HG03342 (cell line): Measurements from ENCODE around the gene PRDM16.

Source experiments
- ATAC-seq: cut with Tn5 transposase; IDR thresholded peaks from one replicate; pipeline ENCODE4 v1.9.1; 2021; ENCODE audit warnings: mild to moderate bottlenecking, moderate library complexity; ENCODE audit not compliant: unreplicated experiment

PRDM16 gene

DNA sequence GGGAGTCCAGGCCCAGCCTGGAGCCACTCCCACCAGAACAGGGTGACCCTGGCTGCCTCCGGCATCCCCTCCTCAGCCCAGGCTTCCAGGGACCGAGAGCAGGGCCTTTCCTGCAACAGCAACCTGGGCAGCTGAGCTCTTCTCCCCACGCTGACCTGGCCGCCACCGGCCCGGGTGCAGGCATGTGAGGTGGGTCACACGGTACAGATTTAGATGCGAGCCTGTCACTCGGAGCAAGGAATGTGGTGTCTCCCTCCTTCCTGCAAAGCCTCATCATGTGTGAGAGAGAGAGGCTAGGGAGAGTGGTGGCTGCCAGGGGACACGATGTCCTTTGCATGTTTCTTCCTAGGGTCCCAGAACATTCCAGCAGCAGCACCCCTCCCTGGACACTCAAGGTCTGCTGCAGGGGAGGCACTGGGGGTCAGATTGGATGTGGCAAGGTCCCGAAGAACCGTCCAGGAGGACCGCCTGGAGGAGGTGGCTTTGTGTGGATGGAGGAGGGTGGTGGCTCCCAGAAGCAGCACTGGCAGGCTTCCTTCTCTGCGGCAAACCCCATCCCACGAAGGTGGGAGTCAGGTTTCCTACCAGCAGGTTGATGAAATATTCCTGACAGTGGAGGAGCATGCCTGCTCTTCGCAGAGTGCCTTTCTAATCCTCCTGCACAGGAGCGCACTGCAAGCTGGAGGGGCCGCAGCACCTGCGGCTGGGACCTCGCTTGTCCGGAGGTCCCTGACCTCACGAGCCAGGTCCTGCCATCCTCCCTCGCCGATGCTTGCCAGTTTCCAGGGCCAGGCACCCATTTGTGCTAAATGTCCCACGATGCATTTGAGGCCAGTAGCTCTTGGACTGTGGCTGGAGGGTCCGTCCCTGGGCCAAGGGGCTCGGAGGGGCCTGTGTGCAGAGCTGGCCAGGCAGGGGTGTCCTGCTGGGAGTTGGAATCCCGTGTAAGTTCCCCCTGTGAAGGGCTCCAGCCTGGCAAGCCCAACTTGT, 68.4 kb downstream of the PRDM16 start:
- ATAC-seq, result no peak

- no peak for ATAC-seq
Measured at GRCh38 chr1:3138623-3139151, 69.7 kb downstream of the PRDM16 start.

- ATAC-seq, result no peak
Measured at GRCh38 chr1:3139451-3139852, 70.4 kb downstream of the PRDM16 start.

DNA sequence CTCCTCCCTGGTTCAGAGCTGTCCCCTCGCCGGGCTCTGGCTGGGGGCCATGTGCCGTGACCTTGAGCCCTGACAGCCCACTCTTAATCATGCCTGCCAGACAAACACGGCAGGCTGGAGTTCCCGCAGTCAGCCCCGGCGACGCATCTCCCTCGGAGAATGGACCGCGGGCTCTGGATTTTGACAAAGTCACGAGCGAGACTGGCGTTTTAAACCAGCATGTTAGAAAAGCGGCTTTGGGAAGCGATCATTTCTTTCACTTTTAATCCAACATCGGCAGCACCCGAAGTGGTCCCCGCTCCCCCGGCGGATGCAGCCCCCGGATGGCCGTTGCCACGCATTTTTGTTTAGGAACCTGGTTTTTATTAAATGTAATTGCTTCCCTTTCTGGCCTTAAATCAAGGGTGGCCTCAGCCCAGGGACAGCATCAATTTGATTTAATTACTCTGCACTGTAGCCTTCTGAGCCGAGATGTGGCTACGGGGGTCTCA, 70.9 kb downstream of the PRDM16 start:
- ATAC-seq, result no peak

- no peak for ATAC-seq
Measured at GRCh38 chr1:3140437-3140836, 71.4 kb downstream of the PRDM16 start.

DNA sequence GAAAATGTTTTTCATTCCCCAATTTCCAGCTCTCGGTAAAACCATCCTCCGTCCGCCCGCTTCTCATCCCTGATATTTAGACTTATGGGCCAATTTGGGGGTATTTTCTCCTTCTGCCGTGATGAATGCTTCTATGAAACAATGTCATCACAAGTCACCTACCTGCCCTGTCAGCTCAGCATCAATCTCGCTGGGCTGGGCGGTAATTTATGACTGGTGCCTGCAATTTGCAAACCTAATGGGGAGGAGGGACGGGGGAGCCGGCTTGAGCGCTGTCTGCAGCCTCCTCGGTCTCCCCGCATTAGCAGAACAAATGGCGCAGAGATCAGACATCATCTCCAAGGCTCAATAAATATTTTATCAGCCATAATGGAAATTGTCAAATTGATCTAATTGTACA, 72.1 kb downstream of the PRDM16 start:
- no peak for ATAC-seq

- no peak for ATAC-seq
Measured at GRCh38 chr1:3141836-3142235, 72.8 kb downstream of the PRDM16 start.

DNA sequence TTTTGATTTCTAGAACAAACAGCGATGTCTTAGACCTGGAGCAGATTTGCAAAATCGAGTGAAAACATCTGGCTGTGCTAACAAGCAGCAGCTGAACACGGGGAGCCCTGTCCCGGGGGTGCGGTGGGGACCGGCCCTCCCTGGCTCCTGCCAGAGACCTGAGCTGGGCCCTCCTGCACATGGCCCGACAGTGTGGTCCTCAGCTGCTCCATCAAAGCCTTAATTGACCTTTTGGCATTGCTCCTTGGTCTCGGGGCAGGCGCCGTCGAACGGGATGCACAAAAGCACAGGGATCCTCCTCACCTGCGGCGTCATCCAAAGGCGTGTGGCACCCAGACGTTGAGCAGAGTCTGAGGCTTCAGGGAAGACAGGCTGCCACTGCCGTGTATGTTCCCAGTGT, 73.2 kb downstream of the PRDM16 start:
- no peak for ATAC-seq

GRCh38 chr1:3142751-3143150, 73.7 kb downstream of the PRDM16 start:
- no peak for ATAC-seq

- ATAC-seq, result no peak
Measured at GRCh38 chr1:3145532-3146325, 76.7 kb downstream of the PRDM16 start.

DNA sequence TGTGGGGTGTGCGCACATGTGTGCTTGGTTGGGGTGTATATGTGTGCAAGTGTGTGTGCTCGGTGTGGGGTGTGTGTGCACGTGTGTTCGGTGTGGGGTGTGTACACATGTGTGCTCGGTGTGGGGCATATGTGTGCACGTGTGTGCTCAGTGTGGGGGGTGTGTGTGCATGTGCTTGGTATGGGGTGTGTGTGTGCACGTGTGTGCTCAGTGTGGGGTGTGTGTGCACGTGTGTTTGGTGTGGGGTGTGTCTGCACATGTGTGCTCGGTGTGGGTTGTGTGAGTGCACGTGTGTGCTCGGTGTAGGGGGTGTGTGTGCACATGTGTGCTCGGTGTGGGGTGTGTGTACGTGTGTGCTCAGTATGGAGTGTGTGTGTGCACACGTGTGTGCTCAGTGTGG, 77.5 kb downstream of the PRDM16 start:
- ATAC-seq, result no peak

- no peak for ATAC-seq
Measured at GRCh38 chr1:3146907-3147306, 77.9 kb downstream of the PRDM16 start.

GRCh38 chr1:3148171-3148570, 79.2 kb downstream of the PRDM16 start:
- no peak for ATAC-seq

- ATAC-seq, result no peak
Measured at GRCh38 chr1:3149277-3149676, 80.3 kb downstream of the PRDM16 start.

- ATAC-seq, result no peak
Measured at GRCh38 chr1:3151456-3151855, 82.5 kb downstream of the PRDM16 start.

- ATAC-seq, result no peak
Measured at GRCh38 chr1:3152143-3152542, 83.1 kb downstream of the PRDM16 start.

GRCh38 chr1:3153197-3153596, 84.2 kb downstream of the PRDM16 start:
- no peak for ATAC-seq

DNA sequence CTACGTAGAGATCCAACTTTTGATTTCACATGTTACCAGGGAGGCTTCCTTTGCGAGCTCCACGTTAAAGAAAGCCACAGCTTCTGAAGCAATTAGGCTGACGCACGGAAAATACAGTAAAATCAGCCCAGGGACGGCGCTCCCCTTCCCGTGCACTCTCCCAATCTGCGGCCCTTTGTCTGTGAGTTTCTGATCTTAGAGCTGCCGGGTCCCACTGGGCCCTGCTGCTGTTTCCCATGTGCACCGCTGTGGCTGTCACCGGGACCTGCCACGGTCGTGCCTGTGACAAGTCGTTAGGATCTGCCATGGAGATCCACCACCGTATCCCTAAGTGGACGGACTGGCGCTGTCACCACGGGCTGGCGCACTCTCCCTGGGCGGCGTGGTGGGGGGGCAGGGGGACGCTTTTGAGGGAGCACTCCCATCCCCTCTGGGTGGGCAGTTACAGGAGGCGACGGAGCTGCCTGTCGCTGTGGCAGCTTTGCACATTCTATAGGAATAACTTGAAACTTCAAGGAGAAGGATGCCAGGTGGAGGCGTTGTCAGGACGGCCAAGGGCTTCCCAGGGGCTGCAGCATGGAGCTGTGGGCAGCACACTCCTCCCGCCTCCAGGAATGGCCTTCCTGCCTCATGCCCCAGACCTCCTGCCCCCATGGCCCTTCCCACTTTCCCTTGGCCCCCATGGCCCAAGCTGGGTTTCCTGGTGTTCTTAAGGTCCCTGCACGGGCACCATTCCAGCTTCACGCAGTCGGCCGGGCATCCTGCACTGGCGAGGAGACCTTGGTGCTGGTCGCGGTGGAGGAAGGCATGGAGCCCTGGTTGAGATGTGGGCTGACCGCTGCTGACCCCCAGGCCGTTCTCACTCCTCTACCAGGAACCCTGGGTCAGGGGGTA, 85.1 kb downstream of the PRDM16 start:
- no peak for ATAC-seq

DNA sequence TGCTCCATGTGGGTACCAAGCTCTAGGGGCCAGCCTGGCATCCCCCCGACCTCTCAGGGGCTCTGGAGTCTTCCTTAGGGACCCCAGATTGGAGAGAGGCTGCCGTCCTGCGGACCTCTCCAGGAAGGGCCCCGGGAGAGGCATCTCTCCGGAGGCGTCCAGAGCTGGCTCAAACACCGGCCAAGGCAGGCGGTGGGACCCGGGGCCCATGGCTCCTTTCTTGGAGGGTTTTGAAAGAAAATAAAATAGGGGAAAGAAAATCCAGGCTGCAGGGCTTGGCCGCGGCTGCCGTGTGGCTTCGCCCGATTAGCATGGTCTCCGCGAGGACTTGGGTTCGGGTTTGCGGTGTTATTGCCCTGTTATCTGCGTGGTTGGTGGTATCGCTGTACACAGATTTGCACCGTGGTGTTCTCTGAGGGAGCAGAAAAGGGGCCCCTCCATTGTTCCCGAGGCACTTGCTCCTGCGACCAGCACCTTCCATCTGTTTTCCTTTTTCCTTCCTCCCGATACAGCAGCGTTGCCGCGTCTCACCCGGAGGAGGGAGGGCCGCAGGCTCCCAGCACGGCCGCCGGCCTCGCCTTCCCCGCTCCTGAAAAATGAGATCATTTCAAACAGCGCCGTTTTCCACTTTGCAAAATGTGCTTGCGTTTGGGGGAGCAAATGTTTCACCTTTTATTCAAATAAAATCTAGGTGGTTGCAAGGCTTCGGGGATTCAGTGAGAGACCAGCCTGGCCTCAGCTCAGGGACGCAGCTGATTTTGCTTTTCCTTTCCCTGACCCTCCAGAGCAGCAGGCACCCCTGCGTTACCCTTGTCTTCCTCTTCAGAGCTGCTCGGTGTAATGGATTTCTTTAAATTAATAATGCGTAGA, 86.3 kb downstream of the PRDM16 start:
- no peak for ATAC-seq

DNA sequence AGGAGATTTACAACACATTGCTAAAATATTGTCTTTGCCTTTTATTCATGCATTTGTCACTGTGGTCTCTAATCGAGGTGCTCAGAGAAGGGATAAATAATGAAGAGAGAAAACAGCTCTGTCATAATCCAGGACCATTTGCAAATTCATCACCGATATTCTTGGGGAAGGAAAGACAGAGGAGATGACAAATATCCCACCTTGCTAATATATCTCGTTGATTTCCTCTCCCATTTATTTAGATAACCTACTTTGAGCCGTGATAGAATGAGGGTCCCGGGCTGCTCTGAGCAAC, 86.9 kb downstream of the PRDM16 start:
- ATAC-seq, result no peak
